ENCODE results near the gene PTPRN2. TPM values are rescaled to one million over a fixed set of nuclear protein-coding genes. Genes with fewer than 3 reads are reported as not detected.

PTPRN2 gene
- total RNA-seq, 2 donors from 2014 or later, result 26.1 to 55.5 TPM

DNA sequence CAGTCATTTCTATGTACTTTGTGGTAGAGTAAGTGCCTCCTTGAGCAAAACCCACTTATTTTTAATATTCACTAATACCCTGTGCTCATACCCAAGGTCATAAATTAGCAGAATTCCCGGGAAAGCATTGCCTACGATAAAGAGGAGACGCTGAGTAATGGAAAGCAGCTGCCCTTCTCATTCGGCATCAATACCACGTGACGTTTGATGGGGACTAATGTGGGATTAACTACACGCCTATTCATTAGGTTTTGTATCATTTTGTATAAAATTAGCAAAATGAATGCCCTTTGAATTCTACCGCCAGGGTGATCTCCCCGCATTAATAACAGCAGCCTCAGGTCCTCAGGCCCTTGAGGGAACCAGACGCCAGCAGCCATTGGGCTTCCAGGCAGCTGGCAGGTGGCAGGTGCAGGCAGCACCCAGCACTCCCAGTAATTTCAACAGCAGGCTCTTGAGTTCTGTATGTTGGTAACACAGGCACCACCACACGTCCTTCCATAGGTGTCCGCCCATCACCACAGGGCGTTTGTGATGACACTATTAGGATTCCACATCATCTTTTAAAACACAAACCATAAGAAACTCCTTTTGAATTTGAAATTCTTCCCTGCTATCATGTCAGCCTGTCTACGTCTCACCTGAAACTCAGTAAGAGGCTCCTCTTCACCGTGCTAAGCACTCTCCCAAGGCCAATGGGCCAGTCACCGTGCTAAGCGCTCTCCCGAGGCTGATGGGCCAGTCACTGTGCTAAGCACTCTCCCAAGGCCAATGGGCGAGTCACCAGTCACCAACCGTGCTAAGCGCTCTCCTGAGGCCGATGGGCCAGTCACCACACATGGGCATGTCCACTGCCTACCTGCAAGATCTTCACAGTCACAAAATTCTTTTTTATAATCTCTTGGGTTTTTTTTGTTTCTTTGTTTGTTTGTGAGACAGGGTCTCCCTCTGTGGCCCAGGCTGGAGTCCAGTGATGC is 509.4 kb downstream of the PTPRN2 start:
- no peaks in the 10 kb centered on the region for H3K27me3 ChIP-seq (replicated peaks; ENCODE audit: insufficient read depth)
- WGBS, result 88% methylated on average over 22 of the region's 22 CpGs
- H3K27ac ChIP-seq, result no peak overlapping the region
- no peaks in the 10 kb centered on the region for H3K36me3 ChIP-seq
- intact Hi-C loops (cut with DNase I), result no loop called here
- H3K9me3 ChIP-seq, result no peaks in the 10 kb centered on the region
- H3K4me1 ChIP-seq (replicated peaks), result no peaks in the 10 kb centered on the region
- TF ChIP-seq CTCF (IDR thresholded peaks at IDR 0.05) (no peak), POLR2A (IDR thresholded peaks at IDR 0.05) (no peak), POLR2AphosphoS5 (IDR thresholded peaks at IDR 0.05) (no peak)
- H3K4me3 ChIP-seq, result no peak overlapping the region
- no peak for DNase-seq (ENCODE audit: low spot score)

- intact Hi-C loops (cut with DNase I), result no loop called here
- TF ChIP-seq POLR2A (IDR thresholded peaks at IDR 0.05) (no peak), CTCF (IDR thresholded peaks at IDR 0.05) (no peak), POLR2AphosphoS5 (IDR thresholded peaks at IDR 0.05) (no peak)
These were observed 510.3 kb downstream of the PTPRN2 start for GRCh38 chr7:158077151-158077840.

DNA sequence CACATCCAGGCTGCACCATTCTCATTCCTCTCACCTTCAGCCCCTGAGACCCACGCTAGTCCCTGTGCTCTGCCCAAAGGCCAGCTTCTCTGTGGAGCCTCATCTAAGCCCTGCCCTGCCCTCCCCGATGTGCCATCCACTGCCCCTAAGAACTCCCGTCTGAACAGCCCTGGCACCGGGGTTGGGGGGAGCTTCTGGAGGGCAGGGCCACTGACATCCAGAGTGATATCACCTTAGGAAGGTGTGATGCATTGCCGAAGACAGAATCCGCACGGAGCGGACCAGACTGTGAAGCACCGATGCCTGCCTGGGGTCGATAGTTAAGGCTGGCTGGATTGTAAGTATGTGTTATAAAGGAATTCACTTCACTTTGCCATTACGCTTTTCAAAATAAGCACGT is 511.0 kb downstream of the PTPRN2 start:
- intact Hi-C loops (cut with DNase I), result no loop called here
- no peaks in the 10 kb centered on the region for H3K9me3 ChIP-seq
- no peaks in the 10 kb centered on the region for H3K27me3 ChIP-seq (replicated peaks; ENCODE audit: insufficient read depth)
- DNase-seq (ENCODE audit: low spot score), result no peak
- no peak overlapping the region for H3K27ac ChIP-seq
- 87% methylated on average over 12 of the region's 12 CpGs for WGBS
- TF ChIP-seq POLR2AphosphoS5 (IDR thresholded peaks at IDR 0.05) (no peak), CTCF (IDR thresholded peaks at IDR 0.05) (no peak), POLR2A (IDR thresholded peaks at IDR 0.05) (no peak)
- H3K4me1 ChIP-seq (replicated peaks), result no peaks in the 10 kb centered on the region
- H3K36me3 ChIP-seq, result no peaks in the 10 kb centered on the region
- H3K4me3 ChIP-seq, result no peak overlapping the region

More at GRCh38 chr7:158077151-158077840, 510.3 kb downstream of the PTPRN2 start:
- H3K9me3 ChIP-seq, result no peaks in the 10 kb centered on the region
- H3K4me3 ChIP-seq, result no peak overlapping the region
- H3K36me3 ChIP-seq, result no peaks in the 10 kb centered on the region
- no peaks in the 10 kb centered on the region for H3K4me1 ChIP-seq (replicated peaks)
- H3K27me3 ChIP-seq (replicated peaks; ENCODE audit: insufficient read depth), result no peaks in the 10 kb centered on the region
- H3K27ac ChIP-seq, result no peak overlapping the region
- no peak for DNase-seq (ENCODE audit: low spot score)
- 32% methylated on average over 21 of the region's 21 CpGs for WGBS

GRCh38 chr7:158076215-158076614 is 511.4 kb downstream of the PTPRN2 start:
- H3K4me1 ChIP-seq (replicated peaks), result no peaks in the 10 kb centered on the region
- WGBS, result over 99% methylated on average over 11 of the region's 11 CpGs
- TF ChIP-seq CTCF (IDR thresholded peaks at IDR 0.05), result no peak
- no peak for TF ChIP-seq POLR2A (IDR thresholded peaks at IDR 0.05)
- no peak for TF ChIP-seq POLR2AphosphoS5 (IDR thresholded peaks at IDR 0.05)
- no peaks in the 10 kb centered on the region for H3K27me3 ChIP-seq (replicated peaks; ENCODE audit: insufficient read depth)
- no peak overlapping the region for H3K4me3 ChIP-seq
- H3K27ac ChIP-seq, result no peak overlapping the region
- no peak for DNase-seq (ENCODE audit: low spot score)
- no peaks in the 10 kb centered on the region for H3K9me3 ChIP-seq
- intact Hi-C loops (cut with DNase I), result no loop called here
- H3K36me3 ChIP-seq, result no peaks in the 10 kb centered on the region
